Fibroblast of lung (primary cell): ENCODE data around the gene CREB5.

Experiments used
- EZH2 ChIP-seq: IDR thresholded peaks from 2 replicates; pipeline ENCODE4 v1.5.1; 2012; ENCODE audit warnings: low read length, control low read depth, mild to moderate bottlenecking; ENCODE audit errors: missing control alignments
- TF ChIP-seq, protein P1 (sequence below), 2 donors: IDR thresholded peaks in 1 of 2; conservative IDR thresholded peaks in 1 of 2; 1 replicate in 1 of 2; 2 replicates in 1 of 2; pipeline ENCODE4 v1.5.1; 2011 to 2012; ENCODE audit warnings: low read length in 2 of 2, control low read depth in 1 of 2, inconsistent platforms in 1 of 2, low read depth in 1 of 2, mild to moderate bottlenecking in 1 of 2

DNA sequence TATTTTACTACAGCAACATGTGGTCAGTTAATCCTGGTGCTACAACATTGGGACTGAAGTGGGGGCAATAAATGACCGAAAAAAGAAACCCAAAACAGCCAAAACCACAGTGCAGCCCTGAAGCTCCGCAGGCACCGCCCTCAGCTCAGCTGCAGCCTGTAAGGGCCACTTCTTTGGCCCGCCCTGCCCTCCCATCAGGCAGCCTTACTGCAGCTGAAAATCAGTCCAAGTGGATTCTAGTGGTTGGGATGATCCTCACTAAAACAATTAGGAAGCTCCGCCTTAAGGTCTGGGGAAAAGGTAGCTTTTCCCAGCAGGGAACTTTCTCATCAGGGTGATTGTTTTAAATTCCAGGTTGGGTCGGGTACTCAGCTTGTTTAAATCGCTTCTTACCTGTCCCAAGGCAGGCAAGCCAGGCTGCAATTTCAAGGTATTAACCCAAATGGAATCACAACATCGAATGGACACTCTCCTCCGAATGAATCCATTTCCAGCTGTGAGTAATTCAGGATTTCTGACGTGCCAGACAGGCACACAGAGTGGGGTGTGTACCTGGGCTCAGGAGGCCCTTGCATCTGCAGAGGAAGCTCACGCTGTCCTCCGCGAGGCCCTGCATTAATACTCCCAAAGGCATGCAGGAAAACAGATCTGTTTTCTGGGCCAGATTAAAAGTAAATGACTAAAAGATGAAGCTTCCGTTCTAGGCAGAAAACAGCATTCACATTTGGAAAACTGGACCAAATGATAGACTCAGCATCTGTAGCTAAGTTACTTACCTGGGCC, 104.3 kb downstream of the CREB5 start:
- TF ChIP-seq, protein P1, sequence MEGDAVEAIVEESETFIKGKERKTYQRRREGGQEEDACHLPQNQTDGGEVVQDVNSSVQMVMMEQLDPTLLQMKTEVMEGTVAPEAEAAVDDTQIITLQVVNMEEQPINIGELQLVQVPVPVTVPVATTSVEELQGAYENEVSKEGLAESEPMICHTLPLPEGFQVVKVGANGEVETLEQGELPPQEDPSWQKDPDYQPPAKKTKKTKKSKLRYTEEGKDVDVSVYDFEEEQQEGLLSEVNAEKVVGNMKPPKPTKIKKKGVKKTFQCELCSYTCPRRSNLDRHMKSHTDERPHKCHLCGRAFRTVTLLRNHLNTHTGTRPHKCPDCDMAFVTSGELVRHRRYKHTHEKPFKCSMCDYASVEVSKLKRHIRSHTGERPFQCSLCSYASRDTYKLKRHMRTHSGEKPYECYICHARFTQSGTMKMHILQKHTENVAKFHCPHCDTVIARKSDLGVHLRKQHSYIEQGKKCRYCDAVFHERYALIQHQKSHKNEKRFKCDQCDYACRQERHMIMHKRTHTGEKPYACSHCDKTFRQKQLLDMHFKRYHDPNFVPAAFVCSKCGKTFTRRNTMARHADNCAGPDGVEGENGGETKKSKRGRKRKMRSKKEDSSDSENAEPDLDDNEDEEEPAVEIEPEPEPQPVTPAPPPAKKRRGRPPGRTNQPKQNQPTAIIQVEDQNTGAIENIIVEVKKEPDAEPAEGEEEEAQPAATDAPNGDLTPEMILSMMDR (conservative IDR thresholded peaks at IDR 0.05 in 1 of 2, IDR thresholded peaks at IDR 0.05 in 1 of 2; ENCODE audit: low read depth in 1 of 2, low read length in 2 of 2), result no peak
- no peak for TF ChIP-seq EZH2
